IMR-90 (cell line): ENCODE measurements around the gene RNPEP. TPM values are rescaled to one million over a fixed set of nuclear protein-coding genes. Genes with fewer than 3 reads are reported as not detected.

Source experiments
- ATAC-seq: fragments of 200-7000 bp; cut with Tn5 transposase; 2 replicates; pipeline ENCODE4 v1.9.1; 2020; ENCODE audit warnings: low read depth, mild to moderate bottlenecking, moderate library complexity
- BruUV-seq: library from RNA; stranded (reverse); fragments of 400-500 nt; replicated peaks from 2 replicates; lab custom pipeline; 2021; lab: Mats Ljungman, UMichigan
- CTCF ChIA-PET: fragments of 300-600 bp; formaldehyde crosslinking; extraction: SDS; loops from one replicate; lab custom pipeline; 2021; ENCODE audit warnings: antibody characterized with exemption; lab: Yijun Ruan, JAX
- POLR2A ChIA-PET: fragments of 300-600 bp; sonication (Branson Sonifier 250); formaldehyde crosslinking; loops from one replicate; lab custom pipeline; 2022; ENCODE audit warnings: antibody characterized with exemption; ENCODE audit not compliant: unreplicated experiment; lab: Charles Lee
- DNase-seq: peaks from one replicate; pipeline ENCODE4 v3.0.0; 2013
- H2AFZ ChIP-seq: replicated peaks from 2 replicates; pipeline ENCODE3; 2013; ENCODE audit warnings: low read length, mild to moderate bottlenecking; ENCODE audit not compliant: poor library complexity
- H2AK5ac ChIP-seq: 2 replicates; pipeline ENCODE4 v1.6.1; 2013; ENCODE audit warnings: low read depth, low read length, inconsistent platforms
- H2AK9ac ChIP-seq: replicated peaks from 2 replicates; pipeline ENCODE3; 2013; ENCODE audit warnings: mild to moderate bottlenecking, low read depth, low read length, moderate library complexity; ENCODE audit not compliant: poor library complexity
- H2BK120ac ChIP-seq: 2 replicates; pipeline ENCODE4 v1.6.1; 2013; ENCODE audit warnings: low read depth, low read length, inconsistent platforms
- H2BK15ac ChIP-seq: 3 replicates; pipeline ENCODE4 v1.6.1; 2013; ENCODE audit warnings: low read depth, low read length, inconsistent platforms
- H2BK20ac ChIP-seq: 2 replicates; pipeline ENCODE4 v1.6.1; 2013; ENCODE audit warnings: low read depth, mild to moderate bottlenecking, inconsistent platforms, low read length, moderate library complexity
- H2BK5ac ChIP-seq: 2 replicates; pipeline ENCODE4 v1.6.1; 2013; ENCODE audit warnings: mild to moderate bottlenecking, low read depth, low read length, inconsistent platforms; ENCODE audit not compliant: poor library complexity, severe bottlenecking
- H3K14ac ChIP-seq: replicated peaks from 2 replicates; pipeline ENCODE4 v1.6.1; 2013; ENCODE audit warnings: low read depth, low read length, inconsistent platforms
- H3K18ac ChIP-seq: 2 replicates; pipeline ENCODE4 v1.6.1; 2013; ENCODE audit warnings: low read depth, low read length, control low read depth
- H3K23ac ChIP-seq: 2 replicates; pipeline ENCODE4 v1.6.1; 2013; ENCODE audit warnings: low read depth, low read length, inconsistent platforms
- H3K27ac ChIP-seq: 2 replicates; pipeline ENCODE4 v1.5.1; 2013; ENCODE audit warnings: mild to moderate bottlenecking, control low read depth, low read length; ENCODE audit not compliant: insufficient read depth
- H3K27me3 ChIP-seq: 2 replicates; pipeline ENCODE4 v1.6.1; 2013; ENCODE audit warnings: low read length; ENCODE audit not compliant: control insufficient read depth, insufficient read depth
- H3K36me3 ChIP-seq: 2 replicates; pipeline ENCODE4 v1.6.1; 2013; ENCODE audit warnings: low read length, mixed read lengths; ENCODE audit not compliant: control insufficient read depth, insufficient read depth
- H3K4ac ChIP-seq: 2 replicates; pipeline ENCODE4 v1.6.1; 2013; ENCODE audit warnings: low read depth, low read length, inconsistent platforms
- H3K4me1 ChIP-seq: 2 replicates; pipeline ENCODE4 v1.6.1; 2013; ENCODE audit warnings: low read length, mixed read lengths; ENCODE audit not compliant: control insufficient read depth, insufficient read depth
- H3K4me2 ChIP-seq: 2 replicates; pipeline ENCODE4 v1.6.1; 2013; ENCODE audit warnings: low read depth, mild to moderate bottlenecking, control low read depth, low read length, moderate library complexity
- H3K4me3 ChIP-seq: 2 replicates; pipeline ENCODE4 v1.5.1; 2013; ENCODE audit warnings: low read depth, mild to moderate bottlenecking, control low read depth, low read length, moderate library complexity; ENCODE audit not compliant: insufficient read depth
- H3K56ac ChIP-seq: 2 replicates; pipeline ENCODE4 v1.6.1; 2013; ENCODE audit warnings: low read length, inconsistent platforms; ENCODE audit not compliant: insufficient read depth; ENCODE audit errors: extremely low read depth
- H3K79me1 ChIP-seq, 2 experiments: 2 replicates each; pipeline ENCODE4 v1.6.1; 2013; ENCODE audit warnings: low read length in 2 of 2, inconsistent platforms in 1 of 2, low read depth in 1 of 2
- H3K9ac ChIP-seq: 2 replicates; pipeline ENCODE4 v1.6.1; 2013; ENCODE audit warnings: low read depth, low read length, control low read depth
- H3K9me1 ChIP-seq: 2 replicates; pipeline ENCODE4 v1.6.1; 2013; ENCODE audit warnings: low read length, inconsistent platforms; ENCODE audit not compliant: insufficient read depth
- H3K9me3 ChIP-seq: 2 replicates; pipeline ENCODE4 v1.6.1; 2013; ENCODE audit warnings: low read length; ENCODE audit not compliant: control insufficient read depth, insufficient read depth
- H4K20me1 ChIP-seq: 2 replicates; pipeline ENCODE4 v1.6.1; 2013; ENCODE audit warnings: low read length, inconsistent platforms; ENCODE audit not compliant: insufficient read depth
- H4K5ac ChIP-seq: 2 replicates; pipeline ENCODE4 v1.6.1; 2013; ENCODE audit warnings: mild to moderate bottlenecking, low read depth, low read length, control low read depth
- H4K8ac ChIP-seq, 2 experiments: 2 replicates each; pipeline ENCODE4 v1.6.1; 2013; ENCODE audit warnings: low read depth in 2 of 2, low read length in 2 of 2, control low read depth in 1 of 2, inconsistent platforms in 1 of 2
- H4K91ac ChIP-seq: 2 replicates; pipeline ENCODE4 v1.6.1; 2013; ENCODE audit warnings: low read depth, low read length, inconsistent platforms; ENCODE audit not compliant: insufficient read depth
- CEBPB ChIP-seq: IDR thresholded peaks from 2 replicates; pipeline ENCODE4 v1.6.1; 2012; ENCODE audit warnings: low read depth, low read length, improper control_type of control experiment
- CHD1 ChIP-seq: IDR thresholded peaks from 2 replicates; pipeline ENCODE4 v1.6.1; 2012; ENCODE audit warnings: low read depth, low read length, improper control_type of control experiment
- FOS ChIP-seq: fragments of 150-350 bp; IDR thresholded peaks from 2 replicates; pipeline ENCODE4 v1.6.1; 2016; ENCODE audit warnings: low read depth, low read length
- MAFK ChIP-seq: IDR thresholded peaks from 2 replicates; pipeline ENCODE4 v1.6.1; 2012; ENCODE audit warnings: low read depth, low read length, improper control_type of control experiment
- MAZ ChIP-seq: IDR thresholded peaks from 2 replicates; pipeline ENCODE4 v1.6.1; 2012; ENCODE audit warnings: low read depth, mild to moderate bottlenecking, low read length, improper control_type of control experiment, moderate library complexity, borderline replicate concordance
- MXI1 ChIP-seq: IDR thresholded peaks from 2 replicates; pipeline ENCODE4 v1.6.1; 2012; ENCODE audit warnings: low read depth, mild to moderate bottlenecking, low read length, moderate library complexity, borderline replicate concordance
- NFE2L2 ChIP-seq: fragments of 150-350 bp; IDR thresholded peaks from 2 replicates; pipeline ENCODE4 v1.6.1; 2016; ENCODE audit warnings: low read depth, mild to moderate bottlenecking, low read length
- POLR2A ChIP-seq: IDR thresholded peaks from 2 replicates; pipeline ENCODE4 v1.6.1; 2012; ENCODE audit warnings: mild to moderate bottlenecking, low read depth, low read length
- RAD21 ChIP-seq: IDR thresholded peaks from 2 replicates; pipeline ENCODE4 v1.6.1; 2012; ENCODE audit warnings: low read length, improper control_type of control experiment
- RCOR1 ChIP-seq: IDR thresholded peaks from 2 replicates; pipeline ENCODE4 v1.6.1; 2012; ENCODE audit warnings: mild to moderate bottlenecking, low read length, improper control_type of control experiment; ENCODE audit not compliant: insufficient replicate concordance
- RFX5 ChIP-seq: IDR thresholded peaks from 2 replicates; pipeline ENCODE4 v1.8.0; 2012; ENCODE audit warnings: low read depth, mild to moderate bottlenecking, low read length, moderate library complexity
- SMC3 ChIP-seq: fragments of 150-350 bp; IDR thresholded peaks from 2 replicates; pipeline ENCODE4 v1.6.1; 2016; ENCODE audit warnings: low read depth, mild to moderate bottlenecking, antibody characterized with exemption, low read length, moderate library complexity
- WGBS, 2 experiments: methylation state at CpG; one replicate each; pipeline versions ENCODE4 v1.1.5 to v1.1.7; 2013; ENCODE audit warnings: missing lambda C conversion rate in 2 of 2; ENCODE audit not compliant: insufficient read length in 1 of 2; ENCODE audit errors: extremely low coverage in 2 of 2; 5-methylcytosine and 5-hydroxymethylcytosine counted together
- dilution Hi-C: fragments of 300-500 bp; cut with HindIII; formaldehyde crosslinking; loops from one replicate; pipeline ENCODE4 v1.14.3; 2018; ENCODE audit warnings: low sequenced_read_pairs; ENCODE audit not compliant: unreplicated experiment
- in situ Hi-C: fragments of 300-500 bp; cut with MboI; formaldehyde crosslinking; loops from 3 replicates; pipeline ENCODE4 v1.14.3; 2019; ENCODE audit warnings: low sequenced_read_pairs, inconsistent platforms, mixed read lengths
- intact Hi-C: fragments of 100-400 bp; cut with micrococcal nuclease; formaldehyde crosslinking; loops from 2 replicates; pipeline ENCODE4 v1.10.0; 2022
- polyA plus RNA-seq, 3 experiments: library from polyadenylated mRNA; depleted of rRNA; stranded (reverse); fragments of >200 nt; gene quantifications; 2 replicates each; pipeline ENCODE4 v1.2.3, GENCODE V29; 2012; ENCODE audit warnings: low replicate concordance in 1 of 3
- total RNA-seq: library from RNA; depleted of rRNA; stranded (reverse); fragments of >200 nt; gene quantifications from 2 replicates; pipeline ENCODE4 v1.2.3, GENCODE V29; 2012
- TF ChIP-seq, protein P1 (sequence below): fragments of 150-350 bp; IDR thresholded peaks from 2 replicates; pipeline ENCODE4 v1.6.1; 2017; ENCODE audit warnings: mild to moderate bottlenecking, antibody characterized with exemption, low read length, low read depth
- TF ChIP-seq, protein P2 (sequence below): conservative IDR thresholded peaks from 2 replicates; pipeline ENCODE4 v1.5.1; 2012; ENCODE audit warnings: mild to moderate bottlenecking, low read depth, low read length, improper control_type of control experiment
- TF ChIP-seq, protein P3 (sequence below): fragments of 150-350 bp; IDR thresholded peaks from 2 replicates; pipeline ENCODE4 v1.6.1; 2016; ENCODE audit warnings: low read depth, mild to moderate bottlenecking, low read length, moderate library complexity, borderline replicate concordance

Gene RNPEP
- total and polyA plus RNA-seq, 2 of the 4 experiments (the other 2 are of a cell fraction): 49.8 to 75.4 TPM

GRCh38 chr1:201985355-201985754 is 2.9 kb downstream of the RNPEP start:
- no peak overlapping the region for H2BK5ac ChIP-seq
- DNase-seq: no peak
- H3K9me1 ChIP-seq: peaks cover 17% of the 10 kb centered on the region; the same call in 1 of the 2 replicates
- dilution Hi-C loops (no loop called here), intact Hi-C loops (no loop called here), in situ Hi-C loops (no loop called here)
- H3K4me3 ChIP-seq: no peak overlapping the region
- H3K23ac ChIP-seq: no peak overlapping the region
- H3K27me3 ChIP-seq: no peaks in the 10 kb centered on the region
- BruUV-seq: no TSS peak
- H3K14ac ChIP-seq: no peak overlapping the region
- WGBS, 2 experiments: 100% methylated on average over 1 of the region's 2 CpGs; no CpG with 5 or more reads in 1 of the 2 experiments
- H2BK20ac ChIP-seq: no peak overlapping the region
- H4K20me1 ChIP-seq: no peaks in the 10 kb centered on the region; the same call in none of the 2 replicates
- H4K8ac ChIP-seq: no peak overlapping the region
- H2AK5ac ChIP-seq: no peak overlapping the region
- no peak overlapping the region for H2BK15ac ChIP-seq
- H3K9me3 ChIP-seq: no peaks in the 10 kb centered on the region
- H3K4me1 ChIP-seq: peaks cover 2% of the 10 kb centered on the region
- no peak overlapping the region for H3K56ac ChIP-seq
- H3K4me2 ChIP-seq: no peak overlapping the region
- peaks cover 24 to 65% of the 10 kb centered on the region in 2 experiments for H3K79me1 ChIP-seq
- no peak overlapping the region for H2BK120ac ChIP-seq
- no peak overlapping the region for H3K27ac ChIP-seq
- TF ChIP-seq MAFK (no peak), FOS (no peak), RCOR1 (no peak), MAZ (no peak), SMC3 (no peak), RFX5 (no peak), RAD21 (no peak), CEBPB (no peak), NFE2L2 (no peak), POLR2A (no peak), CHD1 (no peak), MXI1 (no peak)
- TF ChIP-seq, protein P1, sequence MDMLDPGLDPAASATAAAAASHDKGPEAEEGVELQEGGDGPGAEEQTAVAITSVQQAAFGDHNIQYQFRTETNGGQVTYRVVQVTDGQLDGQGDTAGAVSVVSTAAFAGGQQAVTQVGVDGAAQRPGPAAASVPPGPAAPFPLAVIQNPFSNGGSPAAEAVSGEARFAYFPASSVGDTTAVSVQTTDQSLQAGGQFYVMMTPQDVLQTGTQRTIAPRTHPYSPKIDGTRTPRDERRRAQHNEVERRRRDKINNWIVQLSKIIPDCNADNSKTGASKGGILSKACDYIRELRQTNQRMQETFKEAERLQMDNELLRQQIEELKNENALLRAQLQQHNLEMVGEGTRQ: no peak
- TF ChIP-seq, protein P2, sequence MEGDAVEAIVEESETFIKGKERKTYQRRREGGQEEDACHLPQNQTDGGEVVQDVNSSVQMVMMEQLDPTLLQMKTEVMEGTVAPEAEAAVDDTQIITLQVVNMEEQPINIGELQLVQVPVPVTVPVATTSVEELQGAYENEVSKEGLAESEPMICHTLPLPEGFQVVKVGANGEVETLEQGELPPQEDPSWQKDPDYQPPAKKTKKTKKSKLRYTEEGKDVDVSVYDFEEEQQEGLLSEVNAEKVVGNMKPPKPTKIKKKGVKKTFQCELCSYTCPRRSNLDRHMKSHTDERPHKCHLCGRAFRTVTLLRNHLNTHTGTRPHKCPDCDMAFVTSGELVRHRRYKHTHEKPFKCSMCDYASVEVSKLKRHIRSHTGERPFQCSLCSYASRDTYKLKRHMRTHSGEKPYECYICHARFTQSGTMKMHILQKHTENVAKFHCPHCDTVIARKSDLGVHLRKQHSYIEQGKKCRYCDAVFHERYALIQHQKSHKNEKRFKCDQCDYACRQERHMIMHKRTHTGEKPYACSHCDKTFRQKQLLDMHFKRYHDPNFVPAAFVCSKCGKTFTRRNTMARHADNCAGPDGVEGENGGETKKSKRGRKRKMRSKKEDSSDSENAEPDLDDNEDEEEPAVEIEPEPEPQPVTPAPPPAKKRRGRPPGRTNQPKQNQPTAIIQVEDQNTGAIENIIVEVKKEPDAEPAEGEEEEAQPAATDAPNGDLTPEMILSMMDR: no peak
- TF ChIP-seq, protein P3, sequence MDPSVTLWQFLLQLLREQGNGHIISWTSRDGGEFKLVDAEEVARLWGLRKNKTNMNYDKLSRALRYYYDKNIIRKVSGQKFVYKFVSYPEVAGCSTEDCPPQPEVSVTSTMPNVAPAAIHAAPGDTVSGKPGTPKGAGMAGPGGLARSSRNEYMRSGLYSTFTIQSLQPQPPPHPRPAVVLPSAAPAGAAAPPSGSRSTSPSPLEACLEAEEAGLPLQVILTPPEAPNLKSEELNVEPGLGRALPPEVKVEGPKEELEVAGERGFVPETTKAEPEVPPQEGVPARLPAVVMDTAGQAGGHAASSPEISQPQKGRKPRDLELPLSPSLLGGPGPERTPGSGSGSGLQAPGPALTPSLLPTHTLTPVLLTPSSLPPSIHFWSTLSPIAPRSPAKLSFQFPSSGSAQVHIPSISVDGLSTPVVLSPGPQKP: no peak
- ChIA-PET CTCF (no interaction called here), POLR2A (interaction anchor here (0.6 kb wide), 1 partner anchor 14 kb away, joined by 5 read pairs; no protein-coding TSS in a partner anchor)
- H3K4ac ChIP-seq: no peak overlapping the region
- peaks cover 14% of the 10 kb centered on the region for H3K36me3 ChIP-seq
- no peak overlapping the region for H3K9ac ChIP-seq
- no peak overlapping the region for H2AFZ ChIP-seq
- no peak overlapping the region for H4K91ac ChIP-seq
- H3K18ac ChIP-seq: no peak overlapping the region
- ATAC-seq: no peak
- H2AK9ac ChIP-seq: no peak overlapping the region
- H4K5ac ChIP-seq: no peak overlapping the region
